Measurements from ENCODE around the gene CHD9.

The CHD9 gene

GRCh38 chr16:53078247-53078646 lies 23.5 kb downstream of the CHD9 start:
- TF ChIP-seq CTCF (conservative IDR thresholded peaks at IDR 0.05; ENCODE audit: low read depth, low read length), result no peak
- H3K4me3 ChIP-seq (ENCODE audit: low read length), result no peak overlapping the region
- DNase-seq (ENCODE audit: low read depth), result no peak

- no peak for DNase-seq (ENCODE audit: low read depth)
- TF ChIP-seq CTCF (conservative IDR thresholded peaks at IDR 0.05; ENCODE audit: low read depth, low read length), result no peak
- no peak overlapping the region for H3K4me3 ChIP-seq (ENCODE audit: low read length)
Measured at GRCh38 chr16:53078765-53079485, 24.1 kb downstream of the CHD9 start.

- TF ChIP-seq CTCF (conservative IDR thresholded peaks at IDR 0.05; ENCODE audit: low read depth, low read length), result no peak
- H3K4me3 ChIP-seq (ENCODE audit: low read length), result no peak overlapping the region
Measured at GRCh38 chr16:53080345-53081031, 25.7 kb downstream of the CHD9 start.

GRCh38 chr16:53081032-53081424 lies 26.2 kb downstream of the CHD9 start:
- no peak for DNase-seq (ENCODE audit: low read depth)
- no peak overlapping the region for H3K4me3 ChIP-seq (ENCODE audit: low read length)
- TF ChIP-seq CTCF (conservative IDR thresholded peaks at IDR 0.05; ENCODE audit: low read depth, low read length), result no peak

More at GRCh38 chr16:53080345-53081031, 25.7 kb downstream of the CHD9 start:
- DNase-seq (ENCODE audit: low read depth), result no peak

GRCh38 chr16:53081686-53082407 lies 27.1 kb downstream of the CHD9 start:
- no peak for TF ChIP-seq CTCF (conservative IDR thresholded peaks at IDR 0.05; ENCODE audit: low read depth, low read length)
- DNase-seq (ENCODE audit: low read depth), result no peak
- no peak overlapping the region for H3K4me3 ChIP-seq (ENCODE audit: low read length)

- no peak overlapping the region for H3K4me3 ChIP-seq (ENCODE audit: low read length)
- DNase-seq (ENCODE audit: low read depth), result no peak
- TF ChIP-seq CTCF (conservative IDR thresholded peaks at IDR 0.05; ENCODE audit: low read depth, low read length), result no peak
Measured at GRCh38 chr16:53082509-53082908, 27.7 kb downstream of the CHD9 start.

All from retinal pigment epithelial cell (primary cell).